ENCODE measurements around the gene DUS1L.

DNA sequence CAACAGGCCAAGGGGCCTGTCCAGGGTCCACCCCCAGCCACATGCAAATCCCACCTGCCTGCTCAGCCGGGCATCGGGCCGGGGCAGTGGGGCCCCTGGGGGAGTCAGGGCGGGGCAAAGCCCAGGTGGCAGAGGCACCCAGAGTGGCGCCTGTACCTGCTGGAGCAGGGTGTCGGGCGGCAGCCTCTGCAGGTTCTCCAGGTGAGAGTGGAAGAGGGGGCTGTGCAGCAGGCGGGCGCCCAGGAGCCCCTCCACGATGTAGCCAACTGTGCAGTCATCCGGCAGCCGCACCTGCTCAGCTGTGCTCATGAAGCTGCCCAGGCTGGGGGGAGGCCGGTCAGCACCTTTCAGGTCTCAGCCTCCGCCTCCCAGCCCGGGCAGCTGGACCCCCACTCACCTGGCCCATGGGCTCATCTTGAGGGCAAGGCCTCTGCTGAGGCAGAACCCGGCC is 16.1 kb downstream of the DUS1L start:
- TF ChIP-seq EZH2phosphoT487 (IDR thresholded peaks at IDR 0.05; ENCODE audit: borderline replicate concordance): no peak
- TF ChIP-seq, protein P1, sequence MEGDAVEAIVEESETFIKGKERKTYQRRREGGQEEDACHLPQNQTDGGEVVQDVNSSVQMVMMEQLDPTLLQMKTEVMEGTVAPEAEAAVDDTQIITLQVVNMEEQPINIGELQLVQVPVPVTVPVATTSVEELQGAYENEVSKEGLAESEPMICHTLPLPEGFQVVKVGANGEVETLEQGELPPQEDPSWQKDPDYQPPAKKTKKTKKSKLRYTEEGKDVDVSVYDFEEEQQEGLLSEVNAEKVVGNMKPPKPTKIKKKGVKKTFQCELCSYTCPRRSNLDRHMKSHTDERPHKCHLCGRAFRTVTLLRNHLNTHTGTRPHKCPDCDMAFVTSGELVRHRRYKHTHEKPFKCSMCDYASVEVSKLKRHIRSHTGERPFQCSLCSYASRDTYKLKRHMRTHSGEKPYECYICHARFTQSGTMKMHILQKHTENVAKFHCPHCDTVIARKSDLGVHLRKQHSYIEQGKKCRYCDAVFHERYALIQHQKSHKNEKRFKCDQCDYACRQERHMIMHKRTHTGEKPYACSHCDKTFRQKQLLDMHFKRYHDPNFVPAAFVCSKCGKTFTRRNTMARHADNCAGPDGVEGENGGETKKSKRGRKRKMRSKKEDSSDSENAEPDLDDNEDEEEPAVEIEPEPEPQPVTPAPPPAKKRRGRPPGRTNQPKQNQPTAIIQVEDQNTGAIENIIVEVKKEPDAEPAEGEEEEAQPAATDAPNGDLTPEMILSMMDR (conservative IDR thresholded peaks at IDR 0.05; ENCODE audit: low read length): no peak
